Measurements from ENCODE around the gene DNAJB6. TPM values are rescaled to one million over a fixed set of nuclear protein-coding genes. Genes with fewer than 3 reads are reported as not detected.

The DNAJB6 gene
- total RNA-seq, 2 experiments from 2014 or later, result 56.4 to 65.9 TPM

- Histone ChIP-seq H4K20me1 (ENCODE audit: insufficient read depth, low read length) (no peaks in the 10 kb centered on the region), H3K79me2 (ENCODE audit: insufficient read depth, low read depth, low read length) (no peaks in the 10 kb centered on the region), H3K9me2 (ENCODE audit: insufficient read depth, low read length) (no peaks in the 10 kb centered on the region), H2AFZ (ENCODE audit: low read length) (no peak overlapping the region), H3K27ac (ENCODE audit: low read depth, low read length, poor library complexity, severe bottlenecking) (no peak overlapping the region), H3K4me2 (ENCODE audit: low read length) (no peak overlapping the region), H3K4me1 (ENCODE audit: insufficient read depth, low read length, poor library complexity, severe bottlenecking) (no peaks in the 10 kb centered on the region), H3K36me3 (ENCODE audit: insufficient read depth, low read length) (no peaks in the 10 kb centered on the region), H3K4me3 (ENCODE audit: low read depth, low read length, poor library complexity, severe bottlenecking) (no peak overlapping the region), H3K9me3 (ENCODE audit: low read length) (no peaks in the 10 kb centered on the region)
- intact Hi-C loops (cut with micrococcal nuclease; ENCODE audit: unreplicated experiment), result no loop called here
- BruUV-seq (replicated peaks), result no TSS peak
- DNase-seq (ENCODE audit: low spot score), result no peak
- CTCF ChIA-PET (ENCODE audit: unreplicated experiment), result no interaction called here
- TF ChIP-seq EZH2phosphoT487 (IDR thresholded peaks at IDR 0.05; ENCODE audit: borderline replicate concordance, low read depth, low read length) (no peak), CTCF (conservative IDR thresholded peaks at IDR 0.05; ENCODE audit: low read length) (no peak)
- POLR2A ChIA-PET, result interaction anchor here (0.6 kb wide), 1 partner anchor 25 kb away, joined by 3 read pairs; no protein-coding TSS in a partner anchor
Measured at GRCh38 chr7:157294773-157295172, 42.0 kb upstream of the DNAJB6 start.

GRCh38 chr7:157295338-157295737 is 41.5 kb upstream of the DNAJB6 start:
- BruUV-seq (replicated peaks), result no TSS peak
- Histone ChIP-seq H4K20me1 (ENCODE audit: insufficient read depth, low read length) (no peaks in the 10 kb centered on the region), H2AFZ (ENCODE audit: low read length) (no peak overlapping the region), H3K9me3 (ENCODE audit: low read length) (no peaks in the 10 kb centered on the region), H3K4me1 (ENCODE audit: insufficient read depth, low read length, poor library complexity, severe bottlenecking) (no peaks in the 10 kb centered on the region), H3K9me2 (ENCODE audit: insufficient read depth, low read length) (no peaks in the 10 kb centered on the region), H3K4me3 (ENCODE audit: low read depth, low read length, poor library complexity, severe bottlenecking) (no peak overlapping the region), H3K27ac (ENCODE audit: low read depth, low read length, poor library complexity, severe bottlenecking) (no peak overlapping the region), H3K36me3 (ENCODE audit: insufficient read depth, low read length) (no peaks in the 10 kb centered on the region), H3K79me2 (ENCODE audit: insufficient read depth, low read depth, low read length) (no peaks in the 10 kb centered on the region), H3K4me2 (ENCODE audit: low read length) (no peak overlapping the region)
- intact Hi-C loops (cut with micrococcal nuclease; ENCODE audit: unreplicated experiment), result no loop called here
- POLR2A ChIA-PET, result no interaction called here
- DNase-seq (ENCODE audit: low spot score), result no peak
- CTCF ChIA-PET (ENCODE audit: unreplicated experiment), result interaction anchor here (0.6 kb wide), 1 partner anchor 462 kb away, joined by 4 read pairs; no protein-coding TSS in a partner anchor
- TF ChIP-seq EZH2phosphoT487 (IDR thresholded peaks at IDR 0.05; ENCODE audit: borderline replicate concordance, low read depth, low read length) (no peak), CTCF (conservative IDR thresholded peaks at IDR 0.05; ENCODE audit: low read length) (no peak)

GRCh38 chr7:157297185-157297584 is 39.6 kb upstream of the DNAJB6 start:
- Histone ChIP-seq H3K4me1 (ENCODE audit: insufficient read depth, low read length, poor library complexity, severe bottlenecking) (peaks cover 8% of the 10 kb centered on the region), H3K27ac (ENCODE audit: low read depth, low read length, poor library complexity, severe bottlenecking) (no peak overlapping the region), H2AFZ (ENCODE audit: low read length) (no peak overlapping the region), H3K79me2 (ENCODE audit: insufficient read depth, low read depth, low read length) (no peaks in the 10 kb centered on the region), H3K36me3 (ENCODE audit: insufficient read depth, low read length) (no peaks in the 10 kb centered on the region), H3K9me2 (ENCODE audit: insufficient read depth, low read length) (no peaks in the 10 kb centered on the region), H4K20me1 (ENCODE audit: insufficient read depth, low read length) (no peaks in the 10 kb centered on the region), H3K4me2 (ENCODE audit: low read length) (no peak overlapping the region), H3K4me3 (ENCODE audit: low read depth, low read length, poor library complexity, severe bottlenecking) (no peak overlapping the region), H3K9me3 (ENCODE audit: low read length) (no peaks in the 10 kb centered on the region)
- DNase-seq (ENCODE audit: low spot score), result no peak
- no peak for TF ChIP-seq CTCF (conservative IDR thresholded peaks at IDR 0.05; ENCODE audit: low read length)
- TF ChIP-seq EZH2phosphoT487 (IDR thresholded peaks at IDR 0.05; ENCODE audit: borderline replicate concordance, low read depth, low read length), result no peak
- BruUV-seq (replicated peaks), result no TSS peak
- ChIA-PET POLR2A (no interaction called here), CTCF (ENCODE audit: unreplicated experiment) (no interaction called here)
- intact Hi-C loops (cut with micrococcal nuclease; ENCODE audit: unreplicated experiment), result no loop called here
